NCI-H1417 treated with DMSO at 0.1 percent for 48 hours (cell line): ENCODE data around the gene UBE3B.
A peak's percentile ranks its signal among the peaks of the same experiment; 100 is the strongest.

Experiments
- DNase-seq: peaks from one replicate; lab custom pipeline; 2025; lab: John Stamatoyannopoulos, UW

The UBE3B gene

DNA sequence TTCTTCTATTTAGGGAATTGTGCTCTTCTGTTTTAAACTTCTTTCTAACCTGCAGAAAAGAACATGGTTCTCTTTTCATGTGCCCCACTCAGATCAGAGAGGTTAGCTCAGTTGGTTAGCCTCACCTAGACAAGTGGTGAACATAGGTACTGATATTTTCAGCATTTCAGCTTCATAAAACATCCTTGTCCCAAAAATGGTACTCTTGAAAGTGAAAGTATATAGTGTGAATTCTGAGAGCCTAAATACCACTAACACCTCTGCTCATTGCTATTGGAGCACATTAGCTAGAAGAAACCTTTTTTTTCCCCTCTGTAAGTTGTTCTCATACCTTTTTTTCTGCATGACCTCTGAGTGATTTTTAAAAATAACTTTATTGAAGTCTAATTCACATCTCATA lies 17.6 kb downstream of the UBE3B start:
- no peak for DNase-seq

DNA sequence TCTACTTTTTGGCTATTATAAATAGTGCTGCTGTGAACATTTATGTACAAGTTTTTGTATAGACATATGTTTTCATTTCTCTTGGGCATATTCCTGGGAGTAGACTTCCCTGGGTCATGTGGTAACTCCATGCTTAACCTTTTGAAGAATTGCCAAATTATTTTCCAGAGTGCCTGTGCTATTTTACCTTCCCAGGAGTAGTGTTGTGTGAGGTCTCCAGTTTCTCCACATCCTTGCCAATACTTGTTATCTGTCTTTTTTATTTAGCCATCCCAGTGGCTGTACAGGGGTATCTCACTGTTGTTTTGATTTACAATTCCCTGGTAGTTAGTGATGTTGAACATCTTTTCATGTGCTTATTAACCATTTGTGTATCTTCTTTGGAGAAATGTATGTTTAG lies 18.9 kb downstream of the UBE3B start:
- no peak for DNase-seq

DNA sequence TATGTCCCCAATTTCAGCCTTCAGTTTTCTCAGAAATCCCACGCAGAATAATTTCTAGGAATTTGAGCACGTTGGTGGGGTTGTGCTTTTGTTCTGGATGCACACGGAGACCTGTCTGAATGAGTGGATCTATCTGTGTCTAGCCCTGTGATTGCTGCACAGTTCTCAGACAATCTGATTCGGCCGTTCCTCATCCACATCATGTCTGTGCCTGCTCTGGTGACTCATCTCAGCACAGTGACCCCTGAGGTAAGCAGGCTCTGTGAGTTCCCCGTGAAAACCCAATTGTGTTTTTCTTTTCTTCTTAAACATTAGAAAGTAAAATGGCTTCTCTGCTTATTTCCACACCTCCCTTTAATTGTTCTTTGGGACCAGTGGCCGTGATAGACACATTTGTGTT lies 20.2 kb downstream of the UBE3B start:
- DNase-seq = no peak

DNA sequence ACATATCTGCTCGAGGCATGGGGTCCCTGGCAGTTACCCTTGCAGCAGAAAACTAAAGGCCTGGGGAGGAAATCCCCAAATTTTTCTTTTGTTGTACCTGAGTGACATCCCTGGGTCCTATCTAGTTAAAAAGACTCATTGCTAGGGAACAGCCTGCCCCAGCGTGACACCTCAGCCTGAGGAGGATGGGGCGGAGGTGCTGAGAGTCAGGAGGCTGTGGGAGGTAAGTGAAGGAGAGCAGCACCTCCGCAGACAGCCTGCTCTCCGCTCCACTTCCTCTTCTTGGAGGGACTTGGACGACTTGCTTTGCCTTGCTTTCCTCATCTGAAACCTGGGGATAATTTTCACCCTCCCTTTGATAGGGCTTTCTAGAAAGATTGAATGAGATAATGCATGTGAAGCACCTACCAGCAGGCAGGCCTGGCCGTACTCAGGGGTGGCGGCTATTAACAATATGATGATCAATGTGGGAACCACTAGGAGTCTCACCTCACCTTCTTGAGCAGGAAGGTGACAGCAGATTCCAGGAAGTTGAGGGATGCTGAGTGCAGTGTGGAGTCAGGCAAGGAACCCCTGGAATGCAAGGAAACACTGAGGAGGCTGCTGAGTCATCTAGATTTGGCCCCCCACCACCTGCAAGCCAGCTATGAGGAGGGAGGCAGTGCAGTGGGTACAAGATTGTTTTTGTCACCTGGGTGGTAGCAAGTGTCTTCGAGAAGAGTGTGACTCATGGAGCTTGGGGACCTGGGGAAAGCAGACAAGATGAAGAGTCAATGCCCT lies 23.2 kb downstream of the UBE3B start:
- DNase-seq = no peak

DNA sequence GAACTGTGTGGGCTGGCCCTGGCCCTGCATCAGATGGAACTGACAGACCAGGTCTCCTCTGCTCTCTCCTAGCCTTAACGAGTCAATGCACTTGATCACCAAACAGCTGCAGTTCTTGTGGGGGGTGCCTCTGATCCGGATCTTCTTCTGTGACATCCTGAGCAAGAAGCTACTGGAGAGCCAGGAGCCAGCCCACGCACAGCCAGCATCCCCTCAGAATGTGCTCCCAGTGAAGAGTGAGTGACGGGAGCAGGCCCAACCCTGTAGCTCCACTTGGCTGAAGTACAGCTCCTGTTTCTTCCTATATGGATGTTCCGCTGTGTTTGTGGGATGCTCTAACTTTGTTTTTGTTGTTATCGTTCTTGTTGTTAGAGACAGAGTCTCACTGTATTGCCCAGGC lies 23.9 kb downstream of the UBE3B start:
- no peak for DNase-seq

DNA sequence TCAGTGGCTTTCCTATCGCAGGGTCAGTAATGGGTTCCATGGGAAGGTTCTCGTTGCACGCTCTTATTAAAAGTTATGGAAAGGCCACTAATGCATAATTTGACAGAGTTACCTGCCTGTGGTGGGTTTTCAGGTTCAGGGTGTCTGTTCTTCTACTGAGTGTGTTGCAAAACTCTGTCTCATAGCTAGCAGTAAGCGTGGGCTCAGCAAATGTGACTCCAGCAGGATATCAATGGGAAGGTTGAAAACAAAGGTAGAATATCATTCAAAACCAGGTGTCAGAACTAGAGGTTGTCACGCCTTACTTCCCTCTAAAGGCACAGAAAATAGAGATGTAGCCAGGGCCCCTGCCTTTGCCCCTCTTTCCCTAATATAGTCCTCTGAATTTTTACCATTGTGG lies 24.9 kb downstream of the UBE3B start:
- no peak for DNase-seq

DNA sequence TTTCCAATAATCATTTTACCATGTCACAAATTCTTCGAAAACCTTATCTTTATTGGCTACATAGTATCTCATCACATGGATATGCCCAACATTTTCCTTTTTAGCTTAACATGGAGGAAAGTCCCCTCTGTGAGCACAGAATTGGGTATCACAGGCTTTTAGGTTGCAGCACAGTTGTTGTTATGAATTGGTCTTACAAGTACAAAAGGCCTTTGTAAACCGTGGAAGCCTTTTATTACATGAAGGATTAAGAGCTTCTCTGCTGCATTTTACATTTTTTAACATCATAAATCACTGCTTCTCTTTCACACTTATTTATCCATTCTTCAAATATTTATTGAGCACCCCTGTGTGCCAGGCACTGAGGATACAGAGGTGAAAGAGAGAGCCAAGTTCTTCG lies 26.2 kb downstream of the UBE3B start:
- no peak for DNase-seq

DNA sequence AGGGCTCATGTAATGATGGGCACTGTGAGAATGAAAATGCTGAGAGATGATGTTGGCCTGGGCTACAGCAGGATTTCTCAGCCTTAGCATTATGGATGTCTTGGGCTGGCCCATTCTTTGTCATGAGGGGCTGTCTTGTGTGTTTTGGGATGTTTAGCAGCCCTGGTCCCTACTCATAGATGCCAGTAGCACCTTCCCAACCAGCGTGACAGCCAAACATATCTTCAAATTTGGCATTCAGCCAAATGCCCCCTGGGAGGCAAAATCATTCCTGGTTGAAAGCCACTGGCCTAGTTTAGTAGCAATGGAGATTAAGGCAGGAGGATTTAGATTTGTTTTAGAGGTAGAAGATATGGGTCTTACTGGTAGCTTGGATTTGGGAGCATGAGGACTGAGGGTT lies 26.6 kb downstream of the UBE3B start:
- DNase-seq = no peak

DNA sequence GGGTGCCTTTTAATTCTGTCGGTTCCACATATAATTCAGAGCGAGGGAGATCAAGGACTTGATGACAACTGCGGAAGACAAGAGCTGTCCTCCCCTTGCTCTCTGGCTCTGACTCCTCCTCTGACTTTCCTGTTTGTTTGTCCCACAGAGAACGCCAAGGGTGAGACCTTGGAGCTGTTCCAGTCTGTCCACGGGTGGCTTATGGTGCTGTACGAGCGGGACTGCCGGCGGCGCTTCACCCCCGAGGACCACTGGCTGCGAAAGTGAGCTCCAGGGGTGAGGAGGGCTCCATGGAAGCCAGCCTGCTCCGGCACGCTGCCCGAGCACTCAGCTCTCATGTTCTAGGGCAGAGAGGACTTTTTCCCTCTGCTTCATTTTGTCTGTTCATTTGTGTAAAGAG lies 32.8 kb downstream of the UBE3B start:
- DNase-seq = peak; percentile 58

DNA sequence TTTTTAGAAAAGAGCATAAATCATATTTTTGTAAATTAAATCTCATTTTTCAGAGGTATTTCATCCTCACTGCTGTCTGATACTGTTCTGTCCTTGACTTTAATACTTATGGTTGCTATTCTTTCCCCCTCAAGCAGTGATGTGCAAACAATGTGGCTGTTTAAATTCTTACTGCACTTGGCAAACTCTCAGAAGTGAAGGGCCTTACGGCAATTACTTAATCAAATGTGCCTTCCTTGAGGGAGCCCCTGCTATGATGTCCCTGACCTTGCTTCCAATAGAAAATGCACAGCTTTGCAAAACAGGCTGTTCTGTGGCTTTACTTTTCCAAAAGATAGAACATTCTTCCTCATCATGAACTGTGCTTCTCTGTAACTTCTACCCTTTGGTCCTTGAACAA lies 35.2 kb downstream of the UBE3B start:
- DNase-seq = no peak

DNA sequence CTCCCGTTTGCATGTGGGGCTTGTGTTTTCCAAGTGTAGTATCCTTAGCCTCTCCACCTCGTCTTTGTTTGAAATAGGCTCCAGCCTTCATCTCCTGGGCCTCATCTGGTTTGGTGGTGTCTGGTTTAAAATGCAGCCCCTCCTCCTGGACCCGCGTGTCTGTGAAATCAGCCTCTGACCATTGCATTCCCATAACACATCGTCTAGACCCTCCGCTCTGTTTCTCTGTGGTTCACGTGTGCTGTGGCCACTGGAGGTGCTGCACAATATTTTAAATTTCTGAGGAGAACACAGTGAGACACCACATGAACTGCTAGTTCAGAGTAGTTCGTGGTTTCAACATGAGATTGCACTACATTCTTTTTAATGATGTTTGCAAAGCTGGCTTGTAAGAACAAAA lies 35.6 kb downstream of the UBE3B start:
- no peak for DNase-seq

DNA sequence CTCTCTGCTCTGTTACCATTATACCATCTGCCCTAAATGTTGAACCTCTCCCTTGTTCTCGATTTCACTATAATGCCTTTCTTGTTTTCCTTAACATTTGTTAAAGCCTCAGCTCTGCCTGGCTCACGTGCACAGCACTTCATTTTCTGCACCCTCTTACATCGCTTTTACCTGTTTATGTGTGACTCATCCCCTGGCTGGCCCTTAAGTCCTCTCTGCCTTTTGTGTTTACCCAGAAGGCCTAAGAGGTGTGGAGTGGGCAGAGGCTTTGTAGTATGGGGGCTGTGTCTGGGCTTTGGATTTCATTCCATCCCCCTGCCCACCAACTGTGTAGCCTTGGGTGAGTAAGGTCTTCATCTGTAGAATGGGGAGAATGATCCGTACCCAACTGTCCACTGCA lies 36.5 kb downstream of the UBE3B start:
- DNase-seq = no peak

DNA sequence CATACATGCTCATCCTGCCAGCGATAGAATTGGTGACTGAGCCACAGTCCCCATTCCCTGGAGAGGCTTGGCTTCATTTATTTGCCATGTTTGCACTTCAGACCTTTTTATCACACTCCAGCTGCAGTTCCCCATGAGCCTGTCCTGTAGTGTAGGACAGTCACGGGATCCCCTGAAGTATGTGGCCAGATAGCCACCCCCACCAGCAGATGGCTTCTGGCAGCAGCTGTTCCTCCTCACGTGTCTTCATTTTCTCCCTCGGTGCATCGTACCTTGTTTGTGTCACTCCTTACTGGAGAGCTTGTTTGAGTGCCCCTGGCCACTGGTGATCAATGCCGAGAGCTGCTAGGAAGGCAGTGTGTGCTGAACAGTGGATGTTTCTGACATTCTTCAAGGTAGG lies 40.2 kb downstream of the UBE3B start:
- DNase-seq = no peak

DNA sequence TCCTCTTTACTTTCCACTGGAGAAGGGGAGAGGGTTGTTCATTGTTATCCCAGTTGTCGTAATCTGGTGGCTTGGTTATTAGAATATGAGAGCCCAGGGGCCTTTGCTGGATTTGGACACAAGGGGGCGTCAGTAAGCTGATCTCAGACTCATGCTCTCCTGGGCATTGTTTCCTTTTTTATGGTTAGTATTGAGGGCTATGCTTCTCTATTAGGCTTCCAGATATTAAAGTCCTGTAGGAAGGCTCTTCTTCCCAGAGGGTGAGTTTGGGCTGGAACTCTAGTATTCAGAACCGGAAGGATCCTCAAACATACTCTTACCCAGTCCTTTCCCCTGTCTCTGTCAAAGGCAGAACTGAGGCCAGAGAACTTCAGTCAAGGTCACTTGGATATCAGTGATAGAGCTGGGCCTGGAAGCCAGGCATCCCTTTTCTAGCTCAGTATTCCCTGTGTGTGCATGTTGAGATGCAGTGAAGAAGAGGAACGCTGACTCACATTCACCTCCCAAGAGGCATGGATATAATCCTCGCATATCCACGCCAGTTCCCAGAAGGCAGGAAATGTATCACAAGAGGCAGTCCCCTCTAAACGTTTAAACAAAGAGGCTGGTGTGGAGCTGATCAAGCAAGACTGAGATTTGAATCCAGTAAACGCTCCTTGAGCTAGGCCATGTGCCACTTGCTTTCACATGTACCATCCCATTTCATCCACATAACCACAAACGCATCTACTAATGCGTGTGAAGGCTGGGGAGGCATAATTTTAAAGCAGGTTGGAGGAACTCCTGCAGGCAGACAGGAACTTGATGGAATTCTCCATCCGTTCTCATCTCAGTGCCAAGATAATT lies 41.6 kb downstream of the UBE3B start:
- no peak for DNase-seq

DNA sequence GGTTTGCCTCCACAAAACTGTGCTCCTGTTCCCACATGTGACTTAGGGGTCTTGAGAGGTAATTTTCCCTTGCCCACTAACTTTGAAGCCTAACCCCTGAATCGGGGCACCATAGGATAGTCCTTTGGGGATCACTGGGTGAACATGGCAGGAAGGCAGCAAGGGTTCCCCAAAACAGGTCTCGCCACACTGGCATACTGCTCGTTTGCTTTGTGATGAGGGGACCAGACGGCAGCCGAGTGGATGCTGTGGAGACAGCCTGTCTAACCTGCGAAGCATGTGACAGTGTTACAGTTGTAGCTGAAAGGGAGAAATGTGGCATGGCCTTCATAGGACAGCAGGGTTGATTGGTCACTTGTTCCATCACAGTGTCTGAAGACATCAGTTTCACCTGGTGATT lies 42.4 kb downstream of the UBE3B start:
- no peak for DNase-seq

DNA sequence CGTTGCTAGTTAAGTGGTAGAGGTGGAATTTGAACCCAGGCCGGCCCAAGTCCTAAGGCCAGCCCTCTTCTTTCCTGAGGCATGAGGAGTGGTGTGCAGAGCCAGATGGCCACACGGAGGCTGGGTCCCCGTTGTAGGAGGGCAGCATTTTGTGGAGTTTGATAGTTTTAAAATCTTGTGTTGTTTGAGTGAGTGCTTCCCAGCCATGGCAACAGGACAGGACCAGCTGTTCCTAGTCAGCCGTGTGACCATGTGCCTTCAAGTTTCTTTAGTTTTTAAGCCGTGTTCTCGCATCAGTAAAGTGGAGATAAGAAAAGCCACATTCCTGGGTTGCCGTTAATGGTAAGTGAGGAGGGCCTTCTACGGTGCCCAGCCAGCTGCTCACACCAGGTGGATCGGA lies 44.4 kb downstream of the UBE3B start:
- no peak for DNase-seq

DNA sequence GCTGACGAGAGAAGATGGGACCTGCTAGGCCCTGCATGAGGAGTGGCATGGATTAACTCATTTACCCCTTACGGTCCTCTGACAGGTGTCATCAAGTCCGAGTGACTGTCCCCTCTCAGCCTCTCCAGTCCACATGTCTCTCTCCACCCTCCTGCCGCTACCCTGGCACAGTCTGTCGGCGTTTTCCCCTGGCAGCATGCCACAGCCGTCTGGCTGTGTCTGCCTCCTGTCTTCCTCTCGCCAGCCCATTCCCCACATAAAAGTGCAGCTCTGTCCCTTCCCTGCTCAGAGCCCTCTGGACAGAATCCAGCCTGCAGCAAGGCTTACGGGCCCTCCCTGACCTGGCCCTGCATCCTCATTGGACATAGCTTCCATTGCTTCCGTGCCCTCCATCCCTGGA lies 45.6 kb downstream of the UBE3B start:
- DNase-seq = no peak

DNA sequence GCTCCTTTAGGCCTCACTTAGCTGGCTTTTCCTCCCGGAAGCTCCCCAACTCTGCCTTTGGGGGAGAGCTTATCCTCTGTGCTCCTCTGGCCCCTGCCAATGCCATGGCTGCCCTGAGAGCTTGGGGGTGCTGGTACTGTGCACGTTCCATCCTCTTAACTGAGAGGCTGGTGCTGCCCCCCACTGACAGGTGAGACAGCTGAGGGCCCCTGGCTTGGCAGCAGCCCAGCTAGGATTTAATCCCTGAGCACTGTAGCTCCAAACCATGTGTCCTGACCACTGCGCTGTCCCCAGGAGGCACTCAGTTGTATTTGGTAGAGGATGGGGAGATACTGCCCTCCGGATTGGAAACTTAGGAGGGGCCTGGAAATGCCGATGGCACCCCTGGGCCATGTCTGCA lies 46.1 kb downstream of the UBE3B start:
- no peak for DNase-seq

DNA sequence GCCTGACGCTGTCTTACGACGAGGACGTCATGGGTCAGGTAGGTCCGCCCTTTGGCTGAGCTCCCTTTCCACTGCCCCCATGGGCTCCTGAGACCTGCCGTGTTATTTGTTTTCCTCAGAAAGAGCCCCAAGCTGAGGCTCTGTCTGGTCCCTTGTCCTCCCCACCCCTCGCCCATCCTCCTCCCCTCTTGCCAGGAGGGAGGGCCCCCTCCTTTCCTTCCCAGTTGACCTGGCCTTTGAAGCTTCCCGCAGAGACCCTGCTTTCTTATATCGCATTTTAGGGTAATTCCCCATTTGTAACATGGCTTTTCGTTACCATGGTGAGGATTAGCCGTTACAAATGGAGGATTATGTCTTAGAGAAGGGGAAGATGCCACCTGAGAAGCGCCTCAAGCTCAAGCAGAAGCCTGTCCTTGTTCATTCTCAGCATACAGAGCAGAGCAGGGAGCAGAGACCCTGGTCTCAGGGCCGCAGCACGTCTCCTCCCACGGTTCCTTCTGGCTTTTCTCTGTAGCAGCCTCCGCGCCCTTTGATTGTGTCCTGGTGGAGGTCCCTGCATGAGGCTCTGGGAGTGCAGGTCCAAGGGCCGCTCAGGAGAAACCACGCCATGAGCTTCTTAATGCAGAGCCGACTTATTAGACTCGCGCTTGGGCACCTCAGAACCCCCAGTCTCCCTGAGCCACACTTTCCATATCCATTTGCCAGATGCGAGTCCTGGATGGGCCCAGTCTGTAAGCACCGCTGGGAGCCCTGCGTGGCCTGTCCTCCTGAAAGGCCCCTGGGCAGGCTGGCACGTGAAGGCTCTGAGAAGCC lies 47.2 kb downstream of the UBE3B start:
- no peak for DNase-seq

DNA sequence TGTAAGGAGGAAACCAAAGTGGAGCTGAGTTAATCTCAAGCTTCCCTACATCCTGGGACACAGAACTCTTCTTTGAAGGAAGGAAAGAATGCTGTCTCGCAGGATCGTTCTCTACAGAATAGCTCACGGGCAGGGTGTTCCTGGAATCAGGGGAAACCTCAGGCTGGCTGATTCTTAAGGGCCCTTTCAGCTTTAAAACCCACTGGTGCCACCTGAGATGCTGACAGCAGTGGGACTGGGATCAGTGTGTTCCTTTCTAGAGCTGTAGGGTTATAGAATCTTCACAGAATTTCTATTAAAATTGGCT lies 47.8 kb downstream of the UBE3B start:
- no peak for DNase-seq

DNA sequence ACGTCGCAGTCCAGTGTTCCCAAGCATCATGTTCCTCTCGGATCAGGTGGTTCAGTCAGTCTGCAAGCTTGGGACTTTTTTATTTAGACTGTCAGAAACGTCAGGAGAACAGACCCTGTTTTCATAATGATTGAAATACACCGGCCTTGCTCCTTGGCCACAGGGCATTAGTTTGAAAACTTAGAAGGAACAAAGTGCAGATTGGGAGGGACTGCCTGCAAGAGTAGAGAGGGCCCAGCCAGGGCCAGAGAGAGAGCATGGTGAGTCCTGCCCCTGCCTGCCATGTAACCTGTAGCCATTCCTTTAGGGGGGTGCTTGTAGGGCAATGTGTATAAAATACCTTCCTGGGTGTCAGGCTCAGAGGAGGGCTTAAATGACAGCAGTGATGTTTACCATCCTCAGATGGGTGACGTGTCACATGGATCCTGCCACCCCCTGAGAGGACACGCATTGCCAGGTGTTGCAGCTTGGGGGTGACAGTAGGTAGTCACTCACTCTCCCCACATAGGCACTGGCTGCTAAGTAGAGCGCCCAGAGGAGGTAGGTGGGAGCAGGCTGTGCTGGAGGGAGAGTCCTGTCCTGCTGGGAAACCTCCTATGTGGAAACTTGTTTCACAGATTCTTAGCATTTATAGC lies 50.2 kb downstream of the UBE3B start:
- DNase-seq = no peak
